Trophoblast cell (in vitro differentiated cells and primary cell): ENCODE data around the gene ALDH7A1.

ENCODE experiments used
- DNase-seq, 2 donors: peaks; one replicate each; pipeline ENCODE4 v3.0.0-alpha.2; 2016
- H2AFZ ChIP-seq: 2 replicates; pipeline ENCODE4 v1.6.1; 2013; ENCODE audit warnings: low read length, moderate library complexity, mild to moderate bottlenecking; ENCODE audit not compliant: insufficient read depth, poor library complexity
- H2AK5ac ChIP-seq: 2 replicates; pipeline ENCODE4 v1.6.1; 2013; ENCODE audit warnings: mild to moderate bottlenecking, low read length
- H2BK120ac ChIP-seq: 2 replicates; pipeline ENCODE4 v1.6.1; 2013; ENCODE audit warnings: low read length, mild to moderate bottlenecking, moderate library complexity; ENCODE audit not compliant: insufficient read depth, poor library complexity
- H2BK12ac ChIP-seq: 2 replicates; pipeline ENCODE4 v1.6.1; 2013; ENCODE audit warnings: mild to moderate bottlenecking, low read length, moderate library complexity
- H2BK5ac ChIP-seq: 2 replicates; pipeline ENCODE4 v1.6.1; 2013; ENCODE audit warnings: low read length, low read depth, moderate library complexity, mild to moderate bottlenecking; ENCODE audit not compliant: poor library complexity
- H3K14ac ChIP-seq: 2 replicates; pipeline ENCODE4 v1.6.1; 2013; ENCODE audit warnings: mild to moderate bottlenecking, low read length
- H3K18ac ChIP-seq: 2 replicates; pipeline ENCODE4 v1.6.1; 2013; ENCODE audit warnings: mild to moderate bottlenecking, low read length
- H3K23ac ChIP-seq: 2 replicates; pipeline ENCODE4 v1.6.1; 2013; ENCODE audit warnings: low read length
- H3K27ac ChIP-seq: 2 replicates; pipeline ENCODE4 v1.5.1; 2013; ENCODE audit warnings: low read depth, mild to moderate bottlenecking, inconsistent platforms, low read length, moderate library complexity
- H3K27me3 ChIP-seq: 2 replicates; pipeline ENCODE4 v1.6.1; 2013; ENCODE audit warnings: inconsistent platforms, mild to moderate bottlenecking, low read length, moderate library complexity; ENCODE audit not compliant: insufficient read depth
- H3K36me3 ChIP-seq, 2 experiments: 1 replicate in 1 of 2; 2 replicates in 1 of 2; pipeline ENCODE4 v1.6.1; 2013; ENCODE audit warnings: low read length in 2 of 2, mild to moderate bottlenecking in 2 of 2, moderate library complexity in 1 of 2; ENCODE audit not compliant: insufficient read depth in 2 of 2, control insufficient read depth in 1 of 2
- H3K4ac ChIP-seq: 2 replicates; pipeline ENCODE4 v1.6.1; 2013; ENCODE audit warnings: low read depth, mild to moderate bottlenecking, low read length, moderate library complexity
- H3K4me1 ChIP-seq, 2 experiments: 1 replicate in 1 of 2; 2 replicates in 1 of 2; pipeline ENCODE4 v1.6.1; 2013; ENCODE audit warnings: low read length in 2 of 2, mild to moderate bottlenecking in 2 of 2, moderate library complexity in 1 of 2; ENCODE audit not compliant: insufficient read depth in 2 of 2, control insufficient read depth in 1 of 2
- H3K4me2 ChIP-seq: 2 replicates; pipeline ENCODE4 v1.6.1; 2013; ENCODE audit warnings: inconsistent platforms, mild to moderate bottlenecking, low read length, moderate library complexity
- H3K4me3 ChIP-seq: 2 replicates; pipeline ENCODE4 v1.5.1; 2013; ENCODE audit warnings: mild to moderate bottlenecking, low read depth, low read length, inconsistent platforms
- H3K79me1 ChIP-seq: one replicate; pipeline ENCODE4 v1.6.1; 2013; ENCODE audit warnings: low read length
- H3K79me2 ChIP-seq: 2 replicates; pipeline ENCODE4 v1.6.1; 2013; ENCODE audit warnings: low read length, mild to moderate bottlenecking; ENCODE audit not compliant: control insufficient read depth, insufficient read depth, poor library complexity
- H3K9ac ChIP-seq: 2 replicates; pipeline ENCODE4 v1.6.1; 2013; ENCODE audit warnings: mild to moderate bottlenecking, low read length
- H3K9me3 ChIP-seq: 2 replicates; pipeline ENCODE4 v1.6.1; 2013; ENCODE audit warnings: low read depth, mild to moderate bottlenecking, control low read depth, inconsistent platforms, low read length; ENCODE audit not compliant: insufficient read depth
- H4K12ac ChIP-seq: 2 replicates; pipeline ENCODE4 v1.6.1; 2013; ENCODE audit warnings: low read depth, mild to moderate bottlenecking, low read length, moderate library complexity
- H4K8ac ChIP-seq: 2 replicates; pipeline ENCODE4 v1.6.1; 2013; ENCODE audit warnings: low read depth, mild to moderate bottlenecking, low read length, moderate library complexity
- H4K91ac ChIP-seq: one replicate; pipeline ENCODE4 v1.6.1; 2013; ENCODE audit warnings: low read depth, mild to moderate bottlenecking, low read length, moderate library complexity
- WGBS: extraction: QIAGEN DNeasy Blood & Tissue Kit; methylation state at CpG from one replicate; pipeline ENCODE4 v1.1.7; 2013; ENCODE audit warnings: missing lambda C conversion rate; ENCODE audit not compliant: insufficient read length, insufficient coverage; ENCODE audit errors: extremely low coverage; 5-methylcytosine and 5-hydroxymethylcytosine counted together

ALDH7A1 gene

GRCh38 chr5:126538579-126538978, 56.4 kb downstream of the ALDH7A1 start:
- no peak overlapping the region for H3K4me3 ChIP-seq
- no peak overlapping the region for H2BK12ac ChIP-seq
- no peak overlapping the region for H2AFZ ChIP-seq
- H3K9me3 ChIP-seq: peaks cover 2% of the 10 kb centered on the region
- no peak overlapping the region for H3K4me2 ChIP-seq
- H2AK5ac ChIP-seq: no peak overlapping the region
- H2BK120ac ChIP-seq: no peak overlapping the region
- no peak overlapping the region for H3K4ac ChIP-seq
- H4K8ac ChIP-seq: no peak overlapping the region
- H3K9ac ChIP-seq: no peak overlapping the region
- no peaks in the 10 kb centered on the region for H3K27me3 ChIP-seq
- H2BK5ac ChIP-seq: no peak overlapping the region
- WGBS: no CpG with 5 or more reads among the region's 1 CpG
- no peak overlapping the region for H3K27ac ChIP-seq
- no peaks in the 10 kb centered on the region for H3K79me1 ChIP-seq
- H4K12ac ChIP-seq: no peak overlapping the region
- DNase-seq: no peak
- no peak overlapping the region for H3K23ac ChIP-seq
- H3K36me3 ChIP-seq: peaks cover 0 to 3% of the 10 kb centered on the region in 2 experiments
- no peaks in the 10 kb centered on the region for H3K4me1 ChIP-seq
- H3K79me2 ChIP-seq: no peaks in the 10 kb centered on the region
- no peak overlapping the region for H3K14ac ChIP-seq
- H4K91ac ChIP-seq: no peak overlapping the region
- no peak overlapping the region for H3K18ac ChIP-seq

GRCh38 chr5:126536874-126537273, 58.1 kb downstream of the ALDH7A1 start:
- Histone ChIP-seq H3K23ac (no peak overlapping the region), H2BK120ac (no peak overlapping the region), H4K8ac (no peak overlapping the region), H2AK5ac (no peak overlapping the region), H3K4me2 (no peak overlapping the region), H3K18ac (no peak overlapping the region), H4K91ac (no peak overlapping the region), H3K4me3 (no peak overlapping the region), H3K4ac (no peak overlapping the region), H2BK12ac (no peak overlapping the region), H2AFZ (no peak overlapping the region), H3K14ac (no peak overlapping the region), H3K79me2 (no peaks in the 10 kb centered on the region), H3K9ac (no peak overlapping the region), H3K79me1 (no peaks in the 10 kb centered on the region), H3K36me3 (peaks cover 0 to 2% of the 10 kb centered on the region in 2 experiments), H2BK5ac (no peak overlapping the region), H3K27ac (no peak overlapping the region), H4K12ac (no peak overlapping the region), H3K4me1 (no peaks in the 10 kb centered on the region), H3K27me3 (no peaks in the 10 kb centered on the region), H3K9me3 (peaks cover 2% of the 10 kb centered on the region)
- no peak for DNase-seq
- no CpG with 5 or more reads among the region's 3 CpGs for WGBS

GRCh38 chr5:126535856-126536545, 59.0 kb downstream of the ALDH7A1 start:
- no peak overlapping the region for H4K8ac ChIP-seq
- H3K4me1 ChIP-seq: no peaks in the 10 kb centered on the region
- no peak overlapping the region for H3K4ac ChIP-seq
- H3K14ac ChIP-seq: no peak overlapping the region
- peaks cover 0 to 2% of the 10 kb centered on the region in 2 experiments for H3K36me3 ChIP-seq
- no peak overlapping the region for H4K91ac ChIP-seq
- WGBS: no CpG with 5 or more reads among the region's 4 CpGs
- H3K18ac ChIP-seq: no peak overlapping the region
- no peak overlapping the region for H2BK12ac ChIP-seq
- no peaks in the 10 kb centered on the region for H3K79me1 ChIP-seq
- H2BK120ac ChIP-seq: no peak overlapping the region
- no peak overlapping the region for H3K23ac ChIP-seq
- no peaks in the 10 kb centered on the region for H3K27me3 ChIP-seq
- no peak overlapping the region for H3K9ac ChIP-seq
- H3K4me3 ChIP-seq: no peak overlapping the region
- no peak overlapping the region for H4K12ac ChIP-seq
- H3K27ac ChIP-seq: no peak overlapping the region
- H2AK5ac ChIP-seq: no peak overlapping the region
- H2BK5ac ChIP-seq: no peak overlapping the region
- H3K9me3 ChIP-seq: peaks cover 2% of the 10 kb centered on the region
- H3K79me2 ChIP-seq: no peaks in the 10 kb centered on the region
- no peak overlapping the region for H3K4me2 ChIP-seq
- no peak for DNase-seq
- no peak overlapping the region for H2AFZ ChIP-seq

- Histone ChIP-seq H3K4me2 (no peak overlapping the region), H3K79me2 (no peaks in the 10 kb centered on the region), H2AK5ac (no peak overlapping the region), H3K4ac (no peak overlapping the region), H3K4me1 (no peaks in the 10 kb centered on the region), H3K14ac (no peak overlapping the region), H2AFZ (no peak overlapping the region), H3K27ac (no peak overlapping the region), H3K23ac (no peak overlapping the region), H2BK120ac (no peak overlapping the region), H2BK12ac (no peak overlapping the region), H4K91ac (no peak overlapping the region), H3K79me1 (no peaks in the 10 kb centered on the region), H3K4me3 (no peak overlapping the region), H4K12ac (no peak overlapping the region), H3K27me3 (no peaks in the 10 kb centered on the region), H3K9me3 (peaks cover 2% of the 10 kb centered on the region), H2BK5ac (no peak overlapping the region), H4K8ac (no peak overlapping the region), H3K18ac (no peak overlapping the region), H3K9ac (no peak overlapping the region), H3K36me3 (peaks cover 0 to 2% of the 10 kb centered on the region in 2 experiments)
- no CpG with 5 or more reads among the region's 1 CpG for WGBS
- no peak for DNase-seq
Measured at GRCh38 chr5:126534553-126534952, 60.5 kb downstream of the ALDH7A1 start.
